Renal cortex interstitium (tissue), 11 donors: ENCODE results near the gene PALLD. TPM values are rescaled to one million over a fixed set of nuclear protein-coding genes. Genes with fewer than 3 reads are reported as not detected.
"Not testable (repeated sequence)": the region's sequence is repeated elsewhere in the genome, so short reads cannot be mapped to it uniquely, and the experiment has no call there.

Experiments used
- DNase-seq, 11 donors: peaks; one replicate each; pipeline ENCODE4 v3.0.0-alpha.2; 2013; ENCODE audit warnings: low read depth in 9 of 11, low spot score in 4 of 11; ENCODE audit errors: extremely low read depth in 1 of 11
- polyA plus RNA-seq, 3 donors: library from polyadenylated mRNA; unstranded; fragments of 120-200 nt; gene quantifications; one replicate each; pipeline ENCODE4 v1.2.1, GENCODE V29; 2013; ENCODE audit not compliant: insufficient read length in 3 of 3

Gene PALLD
- polyA plus RNA-seq, 3 donors = 182 to 194 (median 191) TPM

DNA sequence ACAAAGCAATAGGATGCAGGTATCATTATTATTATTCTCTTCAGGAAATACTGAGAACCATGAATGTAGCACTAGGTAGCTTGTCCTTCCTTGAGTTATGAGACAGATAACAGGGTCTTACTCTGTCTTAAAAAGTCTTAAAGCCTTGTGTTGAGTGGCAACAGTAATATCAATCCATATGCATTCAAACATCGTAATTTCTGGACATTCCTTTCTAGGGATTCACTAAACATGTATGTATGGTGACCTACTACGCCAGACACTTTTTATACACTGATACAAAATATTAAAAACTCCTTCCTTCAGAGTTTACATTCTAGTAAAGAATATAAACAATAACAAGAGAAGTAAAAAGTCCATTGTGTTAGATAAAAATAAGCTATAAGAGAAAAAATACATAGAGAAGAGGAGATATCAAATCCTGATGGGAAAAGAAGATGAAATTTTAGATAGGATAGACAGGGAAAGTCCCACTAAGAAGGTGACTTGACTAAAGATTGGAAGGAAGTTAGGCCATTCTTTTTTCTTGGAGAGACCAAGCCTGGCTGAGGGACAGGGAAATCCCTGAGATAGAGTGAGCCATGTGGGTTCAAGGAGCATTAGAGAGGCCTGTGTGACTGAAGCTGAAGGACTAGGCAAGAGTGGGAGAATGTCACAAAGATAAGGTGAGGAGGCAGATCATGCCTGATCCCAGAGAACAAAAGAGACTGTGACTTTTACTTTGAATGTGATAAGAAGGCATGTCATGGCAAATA lies 11.5 kb upstream of the PALLD start:
- DNase-seq = no peak

DNA sequence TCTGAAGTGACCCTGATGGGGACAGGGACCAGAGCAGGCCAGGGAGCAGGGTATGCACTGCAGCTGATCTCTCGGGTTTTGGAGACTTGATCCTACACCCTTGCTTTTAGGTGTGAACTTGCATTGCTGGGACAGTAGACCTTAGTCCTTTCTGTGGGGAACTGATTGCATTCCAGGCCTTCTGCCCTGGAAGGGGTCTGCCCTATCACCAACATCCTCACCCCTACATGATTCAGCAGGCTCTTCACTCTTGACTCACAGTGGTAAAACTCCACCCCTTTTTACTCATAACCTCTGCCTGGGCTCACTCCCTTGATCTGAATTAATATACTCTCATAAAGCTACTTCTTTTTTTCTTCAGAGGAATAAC lies 10.0 kb upstream of the PALLD start:
- no peak for DNase-seq

DNA sequence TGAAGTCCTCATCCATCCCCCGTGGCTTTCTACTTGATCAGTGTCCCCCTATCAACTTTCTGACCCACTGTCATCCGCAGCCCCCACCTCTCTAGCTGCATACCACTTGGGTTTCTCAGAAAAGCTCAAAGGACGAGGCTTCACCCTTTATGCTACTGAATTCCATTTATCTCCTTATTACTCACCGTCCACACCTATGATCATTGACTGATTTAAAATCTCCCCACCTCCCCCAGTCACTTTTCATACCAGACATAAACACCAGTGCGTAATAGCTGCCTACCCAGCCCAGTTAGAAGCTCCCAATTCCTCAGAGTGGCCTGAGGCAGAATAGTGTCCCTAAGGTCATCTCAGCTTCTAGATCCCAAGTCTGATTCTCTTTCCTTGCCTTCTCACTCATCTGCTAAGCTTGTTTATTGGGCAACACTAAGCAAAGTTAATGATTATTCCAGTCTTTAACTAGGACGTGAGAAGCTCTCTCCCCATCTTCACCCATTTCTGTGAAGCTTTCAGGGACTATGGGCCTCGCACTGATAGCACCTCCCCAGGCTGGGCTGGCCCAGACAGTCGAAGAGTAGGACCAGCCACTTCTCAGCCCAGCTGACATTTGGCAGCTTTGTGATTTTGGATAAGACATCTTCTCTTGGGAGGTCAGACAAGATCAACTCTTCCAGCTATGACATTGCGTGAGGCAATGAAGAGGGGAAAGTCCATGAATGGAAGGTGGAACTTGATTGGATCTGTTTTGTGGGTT lies 9.4 kb upstream of the PALLD start:
- DNase-seq = no peak

DNA sequence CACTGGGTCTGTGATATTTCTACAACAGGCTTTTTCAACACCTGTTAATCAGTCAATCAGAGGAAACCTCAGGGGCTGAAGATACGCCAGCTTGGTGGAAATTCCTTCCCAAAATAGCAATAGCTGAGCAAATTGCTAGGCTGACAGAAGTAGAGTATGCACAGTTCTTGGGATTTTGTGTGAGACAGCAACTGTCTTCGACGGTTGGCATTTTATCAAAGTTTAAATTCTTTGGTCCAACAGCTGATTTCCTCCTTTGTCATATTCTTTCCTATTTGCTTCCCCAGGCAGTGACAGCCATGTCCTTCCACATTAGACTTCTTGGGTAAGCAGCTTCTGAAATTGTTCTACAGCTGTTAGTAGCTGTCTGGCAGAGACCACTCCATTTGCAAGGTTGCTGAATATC lies 8.0 kb upstream of the PALLD start:
- DNase-seq = no peak

DNA sequence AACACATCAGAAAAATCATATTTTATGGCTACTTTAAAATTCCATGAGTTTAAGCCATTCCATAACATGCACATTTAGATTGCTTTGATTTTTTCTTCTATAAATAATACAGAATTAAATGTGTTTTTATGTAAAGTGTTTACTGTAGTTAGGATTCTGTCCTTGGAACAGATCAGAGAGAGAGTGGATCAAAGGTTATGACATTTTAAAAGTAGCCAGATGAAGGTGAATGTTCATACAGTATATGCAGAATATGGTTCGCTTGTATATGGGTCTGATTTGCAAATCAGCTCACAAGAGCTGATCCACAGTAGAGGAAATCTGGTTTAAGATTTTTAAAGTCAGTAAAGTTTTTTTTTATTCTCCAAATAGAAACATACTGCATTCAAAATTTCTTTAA lies 7.2 kb upstream of the PALLD start:
- no peak for DNase-seq

DNA sequence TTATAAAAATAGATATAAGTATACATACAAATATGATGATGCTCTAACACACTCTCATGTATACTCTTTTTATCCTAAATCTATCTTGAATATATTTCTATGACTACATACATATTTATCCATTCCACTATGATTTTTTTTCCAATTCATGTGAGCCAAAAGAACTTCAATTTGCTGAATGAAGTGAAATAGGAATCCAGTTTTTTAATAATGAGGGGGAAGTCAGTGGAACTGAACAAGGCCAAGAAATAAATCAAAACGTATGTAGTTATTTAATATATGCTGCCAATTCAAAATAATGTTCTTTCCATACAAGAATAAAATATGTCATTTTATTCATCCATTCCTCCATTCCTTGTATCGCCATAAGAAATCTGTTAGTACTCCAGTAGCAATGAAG lies 6.1 kb upstream of the PALLD start:
- DNase-seq = no peak

DNA sequence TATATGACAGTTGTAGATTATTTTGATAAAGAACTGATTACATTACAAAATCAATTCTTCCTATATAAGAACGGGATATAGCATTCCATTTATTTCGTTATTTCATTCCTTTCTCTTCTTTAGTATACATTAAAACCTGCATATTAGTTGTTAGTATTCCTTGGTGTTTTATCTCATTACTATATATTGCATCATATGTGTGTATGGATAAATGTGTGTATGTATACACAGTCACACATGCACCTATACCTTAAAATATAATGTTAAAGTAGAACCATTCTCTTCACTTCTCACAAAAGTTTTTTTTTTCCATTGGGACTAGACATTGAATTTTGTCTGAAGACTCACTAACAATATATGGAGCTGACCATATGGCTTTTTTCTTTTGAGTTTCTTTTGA lies 5.3 kb upstream of the PALLD start:
- no peak for DNase-seq

DNA sequence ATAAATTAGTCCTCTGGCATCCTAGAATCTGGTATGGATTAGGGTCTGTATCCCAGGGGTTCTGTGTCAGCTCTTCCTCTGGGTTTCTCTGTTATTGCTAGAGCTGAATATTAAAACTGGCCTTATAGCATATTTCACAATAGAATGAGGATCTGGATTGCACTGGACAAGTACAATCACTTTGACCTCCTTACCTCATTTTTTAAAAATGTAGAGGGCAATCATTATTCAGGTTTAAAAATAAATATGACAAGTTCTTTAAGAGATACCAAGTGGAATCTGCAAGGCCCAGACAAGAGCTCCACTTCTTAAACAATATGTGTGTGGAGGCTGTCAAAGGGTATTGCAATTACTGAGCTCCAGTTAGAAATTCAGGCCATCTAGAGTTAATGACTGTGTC lies 1.4 kb downstream of the PALLD start:
- DNase-seq = no peak

DNA sequence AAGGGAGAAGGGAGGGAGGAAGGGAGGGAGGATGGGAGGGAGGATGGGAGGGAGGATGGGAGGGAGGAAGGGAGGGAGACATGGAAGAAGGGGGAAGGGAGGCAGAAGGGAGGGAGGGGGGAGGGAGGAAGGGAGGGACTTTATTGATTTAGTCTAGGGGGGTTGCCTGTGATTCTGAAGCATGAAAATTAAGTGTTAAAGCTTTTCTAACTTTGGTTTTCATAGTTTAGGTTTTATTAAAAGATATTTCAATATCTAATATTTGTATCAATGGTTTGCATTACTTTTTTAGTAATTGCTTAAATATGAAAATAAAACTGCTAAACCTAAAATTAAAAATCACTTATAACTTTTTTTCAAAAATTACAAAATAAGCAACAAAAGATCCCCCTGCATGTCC lies 2.4 kb downstream of the PALLD start:
- DNase-seq = no peak

DNA sequence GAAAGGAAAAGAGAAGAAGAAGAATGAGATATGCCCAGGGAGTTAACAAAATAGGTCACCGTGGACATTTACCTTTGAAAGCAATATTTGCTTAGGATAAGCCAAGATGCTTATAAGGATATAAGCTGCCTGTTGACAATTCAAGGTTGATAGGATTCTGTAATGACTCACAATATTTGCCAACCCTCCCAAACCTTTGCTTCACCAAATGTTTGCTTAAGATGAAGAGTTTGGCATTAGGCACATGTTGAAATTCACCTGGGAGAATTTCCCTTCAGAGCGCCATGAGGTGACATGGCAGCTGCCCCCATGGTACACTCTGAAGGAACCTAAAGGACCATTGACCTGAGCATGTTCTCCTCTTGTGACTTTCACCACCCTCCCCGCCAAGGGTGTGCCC lies 4.6 kb downstream of the PALLD start:
- no peak for DNase-seq

DNA sequence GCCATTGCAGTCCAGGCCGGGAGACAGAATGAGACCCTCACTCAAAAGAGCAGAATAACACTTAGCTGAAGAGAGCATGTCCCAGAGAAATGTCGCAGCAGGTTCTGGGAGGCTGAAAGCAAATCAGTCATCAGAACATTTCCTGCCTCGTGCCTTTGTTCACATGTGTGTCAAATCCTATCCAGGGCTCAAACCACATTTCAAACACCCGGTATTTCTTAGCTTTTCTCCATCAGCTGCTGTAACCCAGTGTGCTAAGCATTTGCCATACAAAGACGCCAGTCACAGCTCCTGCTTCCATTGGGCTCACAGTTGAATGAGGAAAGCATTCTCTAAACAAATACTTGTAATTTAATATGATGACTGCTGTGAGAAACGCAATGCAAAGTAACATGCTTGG lies 6.0 kb downstream of the PALLD start:
- DNase-seq = no peak

DNA sequence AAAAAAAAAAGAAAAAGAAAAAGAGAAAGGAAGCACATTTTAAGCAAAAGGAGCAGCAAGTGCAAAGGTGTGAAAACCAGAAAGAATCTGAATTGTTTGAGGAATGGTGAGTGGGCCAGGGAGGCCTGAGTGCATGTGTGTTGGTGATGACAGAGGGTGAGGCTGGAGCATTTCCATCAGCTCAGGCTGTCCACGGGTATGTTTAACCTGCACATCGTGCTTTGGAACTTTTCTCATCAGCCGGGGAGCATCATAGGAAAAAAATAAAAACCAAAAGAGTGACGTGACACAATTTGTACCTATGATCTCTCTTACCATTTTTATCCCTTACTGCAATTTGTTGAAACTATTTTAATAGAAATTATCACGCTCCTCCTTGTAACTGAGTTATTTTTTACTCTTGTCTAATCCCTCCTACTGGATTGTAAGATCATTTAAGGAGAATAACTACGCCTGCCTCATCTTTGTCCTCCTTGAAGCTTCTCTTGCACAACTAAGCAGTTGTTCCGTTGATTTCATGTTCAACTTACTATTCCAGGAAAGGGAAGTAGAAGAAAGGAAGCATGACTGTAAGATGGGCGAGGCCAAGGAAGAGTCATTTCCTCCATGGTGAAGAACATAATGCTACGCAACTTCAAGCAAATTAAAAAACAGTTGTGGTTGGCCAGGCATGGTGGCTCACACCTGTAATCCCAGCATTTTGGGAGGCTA lies 7.0 kb downstream of the PALLD start:
- DNase-seq = no peak

DNA sequence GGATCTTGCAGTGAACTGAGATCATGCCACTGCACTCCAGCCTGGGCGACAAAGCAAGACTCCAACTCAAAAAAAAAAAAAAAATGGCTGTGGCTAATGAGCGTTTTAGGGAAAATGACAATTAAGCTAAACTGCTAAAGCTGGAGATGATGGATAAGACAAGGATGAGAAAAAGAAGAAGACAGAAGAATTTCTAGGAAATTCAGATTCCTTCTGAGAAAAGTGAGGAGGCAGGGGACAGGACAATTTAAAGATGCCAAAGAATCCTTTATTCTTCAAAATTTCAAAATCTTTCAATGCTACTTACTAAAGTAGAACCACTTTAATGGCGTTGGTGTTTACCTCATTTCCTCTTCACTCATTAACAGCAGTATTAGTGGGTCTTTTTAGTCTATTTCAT lies 7.7 kb downstream of the PALLD start:
- DNase-seq = no peak

DNA sequence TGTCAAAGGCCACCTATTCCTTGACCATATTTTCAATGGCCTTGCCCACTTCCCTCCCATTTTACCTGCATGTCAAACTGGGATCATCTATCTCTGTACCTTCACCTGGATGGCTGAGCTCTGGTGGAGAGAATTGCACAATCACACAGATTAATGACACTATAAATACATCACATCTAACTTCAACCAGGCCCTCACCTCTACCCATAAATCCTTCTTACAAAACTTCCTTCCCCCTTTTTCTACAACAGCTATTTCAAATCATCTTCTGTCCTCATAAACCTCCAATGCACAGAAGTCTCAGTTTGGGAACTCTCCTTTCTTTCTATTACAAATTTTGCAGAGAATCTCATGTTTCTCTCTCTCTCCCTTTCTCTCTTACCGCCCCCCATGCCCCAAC lies 9.2 kb downstream of the PALLD start:
- no peak for DNase-seq

DNA sequence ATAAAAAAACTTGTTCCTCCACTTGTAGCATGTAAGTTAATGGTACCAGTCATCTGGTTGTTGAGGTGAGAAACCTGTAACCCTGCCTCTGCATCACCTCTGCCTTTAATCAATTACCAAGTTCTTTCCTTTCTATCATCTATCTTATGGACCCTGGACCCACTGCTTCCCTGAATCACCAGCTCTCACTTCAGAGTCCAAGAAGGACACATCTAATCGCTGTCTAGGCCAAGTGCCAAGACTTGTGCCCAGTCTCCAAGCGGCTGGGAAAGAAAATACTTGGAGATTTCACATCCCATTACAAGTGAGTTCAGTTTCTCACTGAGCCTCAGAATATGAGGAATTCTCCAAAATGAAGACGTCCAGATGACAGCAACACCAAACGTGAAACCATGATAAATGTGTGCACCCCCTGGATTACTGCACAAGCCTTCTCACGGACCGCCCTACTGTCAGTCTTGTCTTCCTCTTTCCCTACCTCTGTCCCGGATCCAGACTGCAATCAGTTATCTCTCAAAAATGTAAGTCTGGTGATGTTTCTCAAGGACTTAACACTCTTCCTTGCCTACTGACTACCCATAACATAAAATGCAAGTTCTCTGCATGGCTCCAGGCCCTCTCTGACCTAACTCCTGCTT lies 10.4 kb downstream of the PALLD start:
- DNase-seq = no peak

DNA sequence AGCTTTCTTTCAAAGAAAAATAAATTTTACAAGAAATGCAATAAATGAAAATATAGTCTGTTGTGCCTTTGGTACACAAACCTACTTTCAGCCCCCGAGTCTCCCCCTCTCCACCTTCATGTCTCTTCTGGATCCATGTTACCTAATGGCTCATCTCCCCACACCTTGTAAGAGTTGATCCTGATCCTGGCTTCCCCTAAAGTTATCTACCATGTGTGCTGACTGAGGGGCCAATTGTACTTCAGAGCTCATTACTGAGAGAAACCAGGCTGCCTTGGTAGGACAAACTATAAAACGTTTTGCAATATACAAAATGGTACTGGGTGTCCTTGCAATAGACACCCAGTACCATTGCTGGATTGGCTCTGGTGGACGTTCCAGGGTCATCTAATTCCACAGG lies 11.8 kb downstream of the PALLD start:
- DNase-seq = no peak

DNA sequence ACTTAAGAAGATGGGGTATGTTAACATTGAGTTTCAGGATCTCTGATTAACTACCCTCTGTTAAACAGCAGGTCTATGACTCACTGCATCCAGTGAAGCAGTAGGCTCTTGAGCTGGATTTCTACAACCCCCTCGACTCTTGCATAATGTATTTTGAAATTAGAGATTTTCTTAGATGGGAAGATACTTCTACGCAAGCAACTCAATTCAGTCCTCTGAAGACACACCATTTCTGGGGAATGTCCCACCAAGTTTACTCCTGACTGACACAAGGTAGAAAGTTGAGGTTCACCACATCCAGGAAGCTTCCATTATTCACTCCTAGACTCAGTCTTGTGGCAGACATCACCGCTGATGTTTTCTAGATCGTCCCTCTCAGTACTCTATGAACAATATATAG lies 12.9 kb downstream of the PALLD start:
- no peak for DNase-seq

DNA sequence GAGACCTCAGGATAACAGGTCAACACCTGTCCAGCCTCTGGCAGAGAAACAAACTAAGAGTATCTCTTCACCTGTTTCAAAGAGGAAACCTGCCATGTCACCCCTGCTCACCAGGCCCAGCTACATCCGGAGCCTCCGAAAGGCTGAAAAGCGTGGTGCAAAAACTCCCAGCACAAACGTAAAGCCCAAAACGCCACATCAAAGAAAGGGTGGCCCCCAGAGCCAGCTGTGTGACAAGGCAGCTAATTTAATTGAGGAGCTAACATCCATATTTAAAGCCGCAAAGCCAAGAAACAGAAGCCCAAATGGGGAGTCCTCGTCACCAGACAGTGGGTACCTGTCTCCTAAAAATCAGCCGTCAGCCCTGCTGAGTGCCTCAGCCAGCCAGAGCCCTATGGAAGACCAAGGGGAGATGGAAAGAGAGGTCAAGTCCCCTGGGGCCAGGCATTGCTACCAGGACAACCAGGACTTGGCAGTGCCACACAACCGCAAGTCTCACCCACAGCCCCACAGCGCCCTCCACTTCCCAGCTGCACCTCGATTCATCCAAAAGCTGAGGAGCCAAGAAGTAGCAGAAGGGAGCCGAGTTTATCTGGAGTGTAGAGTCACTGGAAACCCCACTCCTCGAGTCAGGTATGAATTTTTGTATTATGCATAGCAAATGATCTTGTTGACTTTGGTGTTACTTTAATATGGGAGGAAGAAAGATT lies 15.1 kb downstream of the PALLD start:
- no peak for DNase-seq

DNA sequence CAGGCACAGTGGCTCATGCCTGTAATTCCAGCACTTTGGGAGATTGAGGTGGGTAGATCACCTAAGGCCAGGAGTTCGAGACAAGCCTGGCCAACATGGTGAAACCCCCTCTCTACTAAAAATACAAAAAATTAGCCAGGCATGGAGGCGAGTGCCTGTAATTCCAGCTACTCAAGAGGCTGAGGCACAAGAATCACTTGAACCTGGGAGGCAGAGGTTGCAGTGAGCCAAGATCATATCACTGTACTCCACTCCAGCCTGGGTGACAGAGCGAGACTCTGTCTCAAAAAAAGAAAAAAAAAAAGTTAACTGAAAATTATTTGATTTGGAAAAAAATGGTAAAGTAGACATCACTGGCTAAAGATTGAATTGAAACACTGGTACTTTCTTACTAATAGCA lies 17.0 kb downstream of the PALLD start:
- DNase-seq = not testable (repeated sequence)
